ENCODE data around the gene THAP3.

THAP3 gene

DNA sequence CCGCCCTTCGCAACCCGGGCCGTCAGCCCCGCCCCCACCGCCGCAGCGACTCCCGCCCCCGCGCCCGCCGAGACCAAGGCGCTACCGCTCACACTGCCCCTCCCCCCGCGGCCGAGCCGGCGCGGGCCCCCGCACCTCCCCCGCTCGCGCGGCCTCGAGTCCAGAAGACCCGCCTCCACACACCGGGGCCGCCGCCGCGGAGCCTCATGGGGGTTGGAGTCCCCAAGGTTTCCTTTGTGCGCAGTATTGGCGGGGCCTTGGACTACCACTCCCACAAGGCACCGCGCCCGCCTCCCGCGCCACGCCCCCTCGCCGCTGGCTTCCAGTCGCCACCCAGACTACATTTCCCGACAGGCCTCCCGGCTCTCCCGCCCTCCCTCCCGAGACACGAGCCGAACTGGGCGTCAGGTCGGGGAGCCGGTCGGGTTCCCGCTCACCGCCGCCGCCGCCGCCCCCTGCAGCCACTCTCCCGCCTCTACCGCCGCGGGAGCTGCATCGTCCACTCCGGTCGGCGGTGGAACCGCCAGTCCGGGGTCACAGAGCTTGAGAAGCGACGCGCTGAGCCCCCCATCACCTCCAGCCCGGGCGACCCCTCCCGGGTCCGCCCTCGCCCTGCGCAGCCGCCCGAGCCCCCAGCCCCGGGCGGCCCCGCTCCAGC, 11.2 kb upstream of the THAP3 start, which contains the start of gene PHF13:
TSS of gene PHF13 (plus strand) at position 371 of the 658 bp plus-strand sequence. CDS start 336 bp downstream, outside the sequence.
- Mint-ChIP-seq H3K27ac (peak within 1 kb of the TSS; percentile 76), H3K4me3 (peak within 1 kb of the TSS; percentile 93), H3K9me3 (no peaks in the 10 kb centered on the region), H3K4me1 (ENCODE audit: low read depth) (peaks cover 18% of the 10 kb centered on the region), H3K27me3 (ENCODE audit: low read depth) (no peaks in the 10 kb centered on the region), H3K36me3 (ENCODE audit: low read depth) (peaks cover 10% of the 10 kb centered on the region)
- DNase-seq (ENCODE audit: low spot score) = peak; percentile 100

GRCh38 chr1:6614019-6614928, 10.4 kb upstream of the THAP3 start:
- H3K27me3 Mint-ChIP-seq (ENCODE audit: low read depth) = no peaks in the 10 kb centered on the region
- peak; percentile 67 for DNase-seq (ENCODE audit: low spot score)
- H3K4me3 Mint-ChIP-seq = peak overlapping the region; percentile 76
- H3K36me3 Mint-ChIP-seq (ENCODE audit: low read depth) = peaks cover 14% of the 10 kb centered on the region
- peaks cover 18% of the 10 kb centered on the region for H3K4me1 Mint-ChIP-seq (ENCODE audit: low read depth)
- no peak overlapping the region for H3K27ac Mint-ChIP-seq
- H3K9me3 Mint-ChIP-seq = no peaks in the 10 kb centered on the region

- H3K4me1 Mint-ChIP-seq (ENCODE audit: low read depth) = peaks cover 18% of the 10 kb centered on the region
- H3K9me3 Mint-ChIP-seq = no peaks in the 10 kb centered on the region
- H3K36me3 Mint-ChIP-seq (ENCODE audit: low read depth) = peaks cover 22% of the 10 kb centered on the region
- H3K27me3 Mint-ChIP-seq (ENCODE audit: low read depth) = no peaks in the 10 kb centered on the region
- H3K27ac Mint-ChIP-seq = peak overlapping the region; percentile 79
- H3K4me3 Mint-ChIP-seq = peak overlapping the region; percentile 71
- peak; percentile 10 for DNase-seq (ENCODE audit: low spot score)
Observed at GRCh38 chr1:6614929-6615785, 9.5 kb upstream of the THAP3 start.

DNA sequence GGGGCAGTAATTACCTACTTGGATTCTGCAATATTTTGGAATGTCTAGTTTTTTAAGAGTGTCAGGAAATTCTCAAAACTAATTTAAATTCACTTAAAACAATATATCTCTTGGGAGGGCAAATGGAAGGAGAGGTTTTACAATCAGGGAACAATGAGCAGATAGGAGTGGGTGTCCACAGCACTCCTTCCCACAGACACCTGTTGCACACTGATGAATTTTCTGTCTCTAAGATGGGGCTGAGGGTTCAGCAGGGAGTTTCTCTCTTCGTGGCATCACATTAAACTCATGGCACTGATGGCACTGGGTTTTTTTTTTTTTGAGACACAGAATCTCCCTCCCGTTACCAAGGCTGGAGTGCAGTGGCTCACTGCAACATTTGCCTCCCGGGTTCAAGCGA, 5.6 kb upstream of the THAP3 start:
- H3K4me3 Mint-ChIP-seq = no peak overlapping the region
- H3K9me3 Mint-ChIP-seq = no peaks in the 10 kb centered on the region
- H3K27me3 Mint-ChIP-seq (ENCODE audit: low read depth) = no peaks in the 10 kb centered on the region
- H3K27ac Mint-ChIP-seq = no peak overlapping the region
- peaks cover 8% of the 10 kb centered on the region for H3K4me1 Mint-ChIP-seq (ENCODE audit: low read depth)
- H3K36me3 Mint-ChIP-seq (ENCODE audit: low read depth) = peaks cover 32% of the 10 kb centered on the region
- no peak for DNase-seq (ENCODE audit: low spot score)

- peaks cover 33% of the 10 kb centered on the region for H3K36me3 Mint-ChIP-seq (ENCODE audit: low read depth)
- H3K4me3 Mint-ChIP-seq = no peak overlapping the region
- H3K4me1 Mint-ChIP-seq (ENCODE audit: low read depth) = peaks cover 11% of the 10 kb centered on the region
- DNase-seq (ENCODE audit: low spot score) = no peak
- H3K9me3 Mint-ChIP-seq = no peaks in the 10 kb centered on the region
- H3K27me3 Mint-ChIP-seq (ENCODE audit: low read depth) = no peaks in the 10 kb centered on the region
- H3K27ac Mint-ChIP-seq = no peak overlapping the region
Observed at GRCh38 chr1:6621429-6622391, 3.0 kb upstream of the THAP3 start.

DNA sequence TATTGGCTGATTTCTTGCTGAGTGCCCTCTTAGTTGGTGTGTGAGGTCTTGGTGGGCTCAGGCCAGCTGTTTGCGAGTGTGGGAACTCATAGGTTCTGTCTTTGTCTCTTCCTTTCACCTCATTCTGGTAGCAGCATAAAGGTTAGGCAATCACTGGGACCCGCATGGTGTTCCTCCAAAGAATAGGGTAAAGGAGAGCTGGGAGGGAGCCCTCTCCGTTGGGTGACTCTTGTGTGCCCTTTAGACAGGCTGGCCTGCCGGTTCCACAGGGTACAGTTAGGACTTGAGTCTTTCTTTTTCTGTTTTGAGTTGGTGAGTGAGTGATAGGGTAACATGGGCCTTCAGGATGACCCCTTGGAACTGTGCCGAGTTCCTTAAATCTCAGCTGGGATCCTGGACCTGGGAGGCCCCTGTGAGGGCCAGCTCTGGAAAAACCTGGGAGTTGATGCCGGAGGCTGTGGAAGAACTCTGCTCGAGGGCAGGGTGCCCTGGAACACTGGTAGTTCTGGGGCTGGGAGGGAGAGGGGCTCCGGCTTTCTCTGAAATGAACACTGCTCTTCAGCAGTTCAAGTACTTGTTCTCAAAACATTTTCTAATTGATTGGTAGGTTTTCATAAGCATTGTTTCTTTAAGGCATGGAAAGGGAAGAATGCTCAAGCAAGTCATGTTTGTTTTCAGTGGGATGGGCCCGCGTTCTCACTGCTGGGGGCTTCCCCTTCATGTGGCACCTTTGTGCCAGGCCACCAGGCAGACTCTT, 2.1 kb upstream of the THAP3 start:
- H3K4me3 Mint-ChIP-seq = no peak overlapping the region
- H3K4me1 Mint-ChIP-seq (ENCODE audit: low read depth) = peaks cover 12% of the 10 kb centered on the region
- peaks cover 36% of the 10 kb centered on the region for H3K36me3 Mint-ChIP-seq (ENCODE audit: low read depth)
- H3K27ac Mint-ChIP-seq = peak overlapping the region; percentile 57
- no peaks in the 10 kb centered on the region for H3K27me3 Mint-ChIP-seq (ENCODE audit: low read depth)
- no peak for DNase-seq (ENCODE audit: low spot score)
- H3K9me3 Mint-ChIP-seq = no peaks in the 10 kb centered on the region

GRCh38 chr1:6623269-6623965, 1.3 kb upstream of the THAP3 start:
- Mint-ChIP-seq H3K4me1 (ENCODE audit: low read depth) (peaks cover 15% of the 10 kb centered on the region), H3K4me3 (no peak overlapping the region)

DNA sequence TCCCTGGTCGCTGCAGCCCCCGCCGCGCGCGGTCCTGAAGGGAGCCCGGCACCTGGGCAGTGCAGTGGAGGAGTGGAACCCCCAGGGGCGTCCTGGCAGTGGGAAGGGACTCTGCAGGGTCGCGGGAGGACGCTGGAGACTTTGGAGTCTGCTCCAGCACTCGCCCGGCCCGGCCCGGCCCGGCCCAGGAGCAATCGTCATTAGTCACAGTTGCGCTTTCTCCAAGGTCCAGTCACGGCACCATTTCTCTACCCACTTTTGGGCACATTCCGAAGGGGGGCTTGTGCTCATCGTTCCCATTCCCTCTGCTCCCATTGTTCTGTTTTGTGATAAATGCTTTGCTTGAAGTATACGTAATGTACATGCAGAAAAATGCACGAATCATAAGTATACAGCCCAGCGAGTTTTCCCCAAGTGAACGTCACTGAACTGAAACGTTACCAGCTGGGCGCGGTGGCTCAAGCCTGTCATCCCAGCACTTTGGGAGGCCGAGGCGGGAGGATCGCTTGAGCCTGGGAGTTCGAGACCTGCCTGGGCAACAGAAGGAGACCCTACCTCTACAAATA, 999 bp downstream of the THAP3 start:
- Mint-ChIP-seq H3K4me1 (ENCODE audit: low read depth) (peaks cover 15% of the 10 kb centered on the region), H3K36me3 (ENCODE audit: low read depth) (peaks cover 27% of the 10 kb centered on the region), H3K4me3 (peak overlapping the region; percentile 87), H3K9me3 (no peaks in the 10 kb centered on the region), H3K27ac (peak overlapping the region; percentile 82), H3K27me3 (ENCODE audit: low read depth) (no peaks in the 10 kb centered on the region)
- DNase-seq (ENCODE audit: low spot score) = no peak

More at GRCh38 chr1:6623269-6623965, 1.3 kb upstream of the THAP3 start:
- Mint-ChIP-seq H3K36me3 (ENCODE audit: low read depth) (peaks cover 37% of the 10 kb centered on the region), H3K27ac (peak overlapping the region; percentile 17), H3K9me3 (no peaks in the 10 kb centered on the region), H3K27me3 (ENCODE audit: low read depth) (no peaks in the 10 kb centered on the region)
- no peak for DNase-seq (ENCODE audit: low spot score)

DNA sequence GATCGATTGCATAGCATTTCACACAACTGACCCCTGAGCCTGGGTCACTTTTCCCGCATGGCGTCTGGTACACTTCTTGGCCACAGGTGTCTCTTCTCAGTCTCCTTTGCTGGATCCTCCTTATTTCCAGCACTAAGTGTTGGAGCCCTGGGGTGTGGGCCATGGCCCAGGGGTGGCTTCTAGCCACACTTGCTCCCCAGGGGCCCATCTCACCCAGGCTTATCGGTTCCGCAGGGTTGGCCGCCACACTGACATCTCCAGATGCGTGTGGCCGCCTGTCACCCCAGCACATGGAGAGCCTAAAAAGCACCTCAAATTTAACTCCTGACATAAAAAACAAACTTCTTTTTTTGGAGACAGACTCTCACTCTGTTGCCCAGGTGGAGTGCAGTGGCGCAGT, 2.4 kb downstream of the THAP3 start:
- Mint-ChIP-seq H3K27ac (peak overlapping the region; percentile 82), H3K9me3 (no peaks in the 10 kb centered on the region), H3K4me3 (peak overlapping the region; percentile 87), H3K36me3 (ENCODE audit: low read depth) (peaks cover 27% of the 10 kb centered on the region), H3K27me3 (ENCODE audit: low read depth) (no peaks in the 10 kb centered on the region), H3K4me1 (ENCODE audit: low read depth) (peaks cover 15% of the 10 kb centered on the region)
- DNase-seq (ENCODE audit: low spot score) = no peak

DNA sequence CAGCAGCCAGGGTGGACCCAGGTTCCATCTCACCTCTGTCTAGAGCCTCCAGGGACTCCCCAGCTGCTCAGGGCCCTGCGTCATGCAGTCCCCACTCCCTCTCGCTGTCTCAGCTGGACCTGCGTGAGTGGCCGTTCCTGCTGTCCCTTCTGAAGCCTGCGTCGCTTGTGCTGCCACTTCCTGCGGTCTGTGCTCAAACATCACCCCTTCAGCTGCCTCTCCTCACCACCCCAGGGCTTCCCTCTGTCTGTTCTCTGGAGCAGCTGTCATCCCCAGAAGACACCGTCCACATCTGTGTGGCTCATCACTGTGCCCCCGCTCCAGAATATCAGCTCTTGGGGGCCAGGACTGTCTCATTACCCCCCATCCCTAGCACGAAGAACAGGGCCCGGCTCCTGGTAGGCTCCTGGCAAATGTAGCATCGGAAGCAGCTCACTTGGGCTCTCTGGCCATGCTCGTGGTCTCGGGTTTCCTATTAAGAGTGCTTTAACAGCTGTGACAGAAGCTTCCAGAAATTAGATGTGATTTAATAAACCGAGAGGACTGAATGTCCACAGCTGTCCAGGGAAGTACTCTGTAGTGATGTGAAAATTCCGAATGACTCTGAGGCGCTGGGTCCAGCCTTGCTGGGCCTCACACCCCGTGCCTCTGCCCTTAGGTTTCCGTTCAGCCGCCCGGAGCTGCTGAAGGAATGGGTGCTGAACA, 3.3 kb downstream of the THAP3 start:
- H3K9me3 Mint-ChIP-seq = no peaks in the 10 kb centered on the region
- no peaks in the 10 kb centered on the region for H3K27me3 Mint-ChIP-seq (ENCODE audit: low read depth)
- no peak for DNase-seq (ENCODE audit: low spot score)
- peak overlapping the region; percentile 25 for H3K4me3 Mint-ChIP-seq
- peaks cover 23% of the 10 kb centered on the region for H3K36me3 Mint-ChIP-seq (ENCODE audit: low read depth)
- peaks cover 15% of the 10 kb centered on the region for H3K4me1 Mint-ChIP-seq (ENCODE audit: low read depth)
- H3K27ac Mint-ChIP-seq = peak overlapping the region; percentile 12

- H3K9me3 Mint-ChIP-seq = no peaks in the 10 kb centered on the region
- H3K27me3 Mint-ChIP-seq (ENCODE audit: low read depth) = no peaks in the 10 kb centered on the region
- no peak overlapping the region for H3K4me3 Mint-ChIP-seq
- peaks cover 27% of the 10 kb centered on the region for H3K36me3 Mint-ChIP-seq (ENCODE audit: low read depth)
- DNase-seq (ENCODE audit: low spot score) = no peak
- no peak overlapping the region for H3K27ac Mint-ChIP-seq
- H3K4me1 Mint-ChIP-seq (ENCODE audit: low read depth) = peaks cover 15% of the 10 kb centered on the region
Observed at GRCh38 chr1:6628971-6629479, 4.4 kb downstream of the THAP3 start.

Data from T-helper 2 cell treated with Interferon-gamma antibody and Interleukin-4, amounts not matched to agents 5 μg/mL and 100 μg/mL, for 36 hours (primary cell).